GM18499 (cell line): ENCODE measurements around the gene PCDHA2.
"Not testable (repeated sequence)": the region's sequence is repeated elsewhere in the genome, so short reads cannot be mapped to it uniquely, and the experiment has no call there.

Experiments used
- ATAC-seq: cut with Tn5 transposase; IDR thresholded peaks from one replicate; pipeline ENCODE4 v1.9.1; 2021; ENCODE audit warnings: moderate number of reproducible peaks; ENCODE audit not compliant: insufficient read depth, unreplicated experiment

The PCDHA2 gene

DNA sequence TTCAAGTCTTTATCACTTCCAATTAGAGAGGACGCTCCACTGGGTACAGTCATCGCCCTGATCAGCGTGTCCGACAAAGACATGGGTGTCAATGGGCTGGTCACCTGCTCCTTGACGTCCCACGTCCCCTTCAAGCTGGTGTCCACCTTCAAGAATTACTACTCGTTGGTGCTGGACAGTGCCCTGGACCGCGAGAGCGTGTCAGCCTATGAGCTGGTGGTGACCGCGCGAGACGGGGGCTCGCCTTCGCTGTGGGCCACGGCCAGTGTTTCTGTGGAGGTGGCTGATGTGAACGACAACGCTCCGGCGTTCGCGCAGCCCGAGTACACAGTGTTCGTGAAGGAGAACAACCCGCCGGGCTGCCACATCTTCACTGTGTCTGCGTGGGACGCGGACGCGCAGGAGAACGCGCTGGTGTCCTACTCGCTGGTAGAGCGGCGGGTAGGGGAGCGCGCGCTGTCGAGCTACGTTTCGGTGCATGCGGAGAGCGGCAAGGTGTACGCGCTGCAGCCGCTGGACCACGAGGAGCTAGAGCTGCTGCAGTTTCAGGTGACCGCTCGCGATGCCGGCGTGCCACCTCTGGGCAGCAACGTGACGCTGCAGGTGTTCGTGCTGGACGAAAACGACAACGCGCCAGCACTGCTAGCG is 13.7 kb downstream of the PCDHA2 start:
- not testable (repeated sequence) for ATAC-seq

DNA sequence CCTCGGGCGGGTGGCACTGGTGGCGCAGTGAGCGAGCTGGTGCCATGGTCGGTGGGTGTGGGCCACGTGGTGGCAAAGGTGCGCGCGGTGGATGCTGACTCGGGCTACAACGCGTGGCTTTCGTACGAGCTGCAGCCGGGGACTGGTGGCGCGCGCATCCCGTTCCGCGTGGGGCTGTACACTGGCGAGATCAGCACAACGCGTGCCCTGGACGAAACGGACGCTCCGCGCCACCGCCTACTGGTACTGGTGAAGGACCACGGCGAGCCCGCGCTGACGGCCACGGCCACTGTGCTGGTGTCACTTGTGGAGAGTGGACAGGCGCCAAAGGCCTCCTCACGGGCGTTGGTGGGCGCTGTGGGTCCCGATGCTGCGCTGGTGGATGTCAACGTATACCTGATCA is 14.2 kb downstream of the PCDHA2 start:
- no peak for ATAC-seq

DNA sequence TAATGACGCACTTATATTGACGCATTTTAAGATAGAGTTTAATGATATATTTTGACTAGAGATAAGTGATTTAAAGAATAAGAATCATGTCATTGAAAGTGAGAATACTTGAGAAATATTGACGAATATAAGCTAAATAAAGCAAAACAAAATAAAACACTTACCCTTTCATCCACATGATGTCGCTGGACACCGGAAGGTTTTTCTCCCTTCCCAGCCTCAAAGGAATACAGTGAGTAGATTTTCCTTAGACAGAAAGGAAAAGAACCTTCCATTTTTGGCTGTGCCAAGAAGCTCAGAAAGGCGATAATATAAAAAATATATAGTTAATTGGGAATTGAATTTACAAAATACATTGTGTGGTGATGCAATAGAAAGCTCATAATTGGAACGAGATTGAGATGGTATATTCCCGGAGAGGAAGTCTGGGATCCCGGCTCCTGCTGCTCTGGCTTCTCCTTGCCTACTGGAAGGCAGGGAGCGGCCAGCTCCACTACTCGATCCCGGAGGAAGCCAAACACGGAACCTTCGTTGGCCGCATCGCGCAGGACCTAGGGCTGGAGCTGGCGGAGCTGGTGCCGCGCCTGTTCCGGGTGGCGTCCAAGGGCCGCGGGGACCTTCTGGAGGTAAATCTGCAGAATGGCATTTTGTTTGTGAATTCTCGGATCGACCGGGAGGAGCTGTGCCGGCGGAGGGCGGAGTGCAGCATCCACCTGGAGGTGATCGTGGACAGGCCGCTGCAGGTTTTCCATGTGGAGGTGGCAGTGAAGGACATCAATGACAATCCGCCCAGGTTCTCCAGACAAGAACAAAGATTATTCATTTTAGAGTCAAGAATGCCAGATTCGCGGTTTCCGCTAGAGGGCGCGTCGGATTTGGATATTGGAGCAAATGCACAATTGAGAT is 27.0 kb downstream of the PCDHA2 start, which contains the start of gene PCDHA5:
TSS of gene PCDHA5 (plus strand) at position 239 of the 906 bp plus-strand sequence.
- no peak for ATAC-seq

DNA sequence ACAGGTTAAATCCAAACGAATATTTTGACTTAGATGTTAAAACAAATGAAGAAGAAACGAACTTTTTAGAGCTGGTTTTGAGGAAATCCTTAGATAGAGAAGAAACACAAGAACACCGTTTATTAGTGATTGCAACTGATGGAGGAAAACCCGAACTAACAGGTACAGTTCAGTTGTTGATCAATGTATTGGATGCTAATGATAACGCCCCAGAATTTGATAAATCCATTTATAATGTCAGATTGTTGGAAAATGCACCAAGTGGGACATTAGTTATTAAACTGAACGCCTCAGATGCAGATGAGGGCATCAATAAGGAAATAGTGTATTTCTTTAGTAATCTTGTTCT is 27.6 kb downstream of the PCDHA2 start:
- no peak for ATAC-seq

DNA sequence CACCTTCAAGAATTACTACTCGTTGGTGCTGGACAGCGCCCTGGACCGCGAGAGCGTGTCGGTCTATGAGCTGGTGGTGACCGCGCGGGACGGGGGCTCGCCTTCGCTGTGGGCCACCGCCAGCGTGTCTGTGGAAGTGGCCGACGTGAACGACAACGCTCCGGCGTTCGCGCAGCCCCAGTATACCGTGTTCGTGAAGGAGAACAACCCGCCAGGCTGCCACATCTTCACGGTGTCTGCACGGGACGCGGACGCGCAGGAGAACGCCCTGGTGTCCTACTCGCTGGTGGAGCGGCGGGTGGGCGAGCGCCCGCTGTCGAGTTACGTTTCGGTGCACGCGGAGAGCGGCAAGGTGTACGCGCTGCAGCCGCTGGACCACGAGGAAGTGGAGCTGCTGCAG is 28.3 kb downstream of the PCDHA2 start:
- not testable (repeated sequence) for ATAC-seq

DNA sequence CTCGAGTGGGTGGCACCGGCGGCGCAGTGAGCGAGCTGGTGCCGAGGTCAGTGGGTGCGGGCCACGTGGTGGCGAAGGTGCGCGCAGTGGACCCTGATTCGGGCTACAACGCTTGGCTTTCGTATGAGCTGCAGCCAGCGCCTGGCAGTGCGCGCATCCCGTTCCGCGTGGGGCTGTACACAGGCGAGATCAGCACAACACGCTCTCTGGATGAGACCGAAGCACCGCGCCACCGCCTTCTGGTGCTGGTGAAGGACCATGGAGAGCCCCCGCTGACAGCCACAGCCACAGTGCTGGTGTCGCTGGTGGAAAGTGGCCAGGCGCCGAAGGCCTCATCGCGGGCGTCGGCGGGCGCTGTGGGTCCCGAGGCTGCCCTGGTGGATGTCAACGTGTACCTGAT is 28.8 kb downstream of the PCDHA2 start:
- ATAC-seq, result no peak

DNA sequence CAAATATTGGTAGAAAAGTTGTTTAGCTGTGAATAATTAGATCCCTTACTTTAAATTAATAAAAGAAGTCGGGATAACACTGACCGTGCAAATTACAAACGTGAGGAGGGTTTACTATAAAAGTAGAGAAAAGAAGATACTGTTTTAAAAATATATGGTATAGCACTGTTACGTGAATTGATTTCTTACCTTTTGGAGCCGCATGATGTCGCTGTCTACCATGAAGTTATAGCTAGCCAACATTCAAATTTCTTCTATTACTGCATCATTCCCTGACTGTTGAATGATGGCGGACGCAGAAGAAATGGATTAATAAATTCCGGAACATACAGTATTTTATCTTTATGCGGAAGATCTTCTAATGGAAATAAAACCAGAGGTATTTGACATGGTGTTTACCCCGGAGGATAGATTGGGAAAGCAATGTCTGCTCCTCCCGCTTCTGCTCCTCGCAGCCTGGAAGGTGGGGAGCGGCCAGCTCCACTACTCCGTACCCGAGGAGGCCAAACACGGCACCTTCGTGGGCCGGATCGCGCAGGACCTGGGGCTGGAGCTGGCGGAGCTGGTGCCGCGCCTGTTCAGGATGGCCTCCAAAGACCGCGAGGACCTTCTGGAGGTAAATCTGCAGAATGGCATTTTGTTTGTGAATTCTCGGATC is 33.2 kb downstream of the PCDHA2 start, which contains the start of gene PCDHA6:
TSS of gene PCDHA6 (plus strand) at position 257 of the 658 bp plus-strand sequence. CDS start at position 389, 132 bp downstream.
- ATAC-seq, result no peak

DNA sequence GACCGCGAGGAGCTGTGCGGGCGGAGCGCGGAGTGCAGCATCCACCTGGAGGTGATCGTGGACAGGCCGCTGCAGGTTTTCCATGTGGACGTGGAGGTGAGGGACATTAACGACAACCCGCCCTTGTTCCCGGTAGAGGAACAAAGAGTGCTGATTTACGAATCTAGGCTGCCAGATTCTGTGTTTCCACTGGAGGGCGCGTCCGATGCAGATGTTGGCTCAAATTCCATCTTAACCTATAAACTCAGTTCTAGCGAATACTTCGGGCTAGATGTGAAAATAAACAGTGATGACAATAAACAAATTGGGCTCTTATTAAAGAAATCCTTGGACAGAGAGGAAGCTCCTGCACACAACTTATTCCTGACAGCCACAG is 33.7 kb downstream of the PCDHA2 start:
- no peak for ATAC-seq

DNA sequence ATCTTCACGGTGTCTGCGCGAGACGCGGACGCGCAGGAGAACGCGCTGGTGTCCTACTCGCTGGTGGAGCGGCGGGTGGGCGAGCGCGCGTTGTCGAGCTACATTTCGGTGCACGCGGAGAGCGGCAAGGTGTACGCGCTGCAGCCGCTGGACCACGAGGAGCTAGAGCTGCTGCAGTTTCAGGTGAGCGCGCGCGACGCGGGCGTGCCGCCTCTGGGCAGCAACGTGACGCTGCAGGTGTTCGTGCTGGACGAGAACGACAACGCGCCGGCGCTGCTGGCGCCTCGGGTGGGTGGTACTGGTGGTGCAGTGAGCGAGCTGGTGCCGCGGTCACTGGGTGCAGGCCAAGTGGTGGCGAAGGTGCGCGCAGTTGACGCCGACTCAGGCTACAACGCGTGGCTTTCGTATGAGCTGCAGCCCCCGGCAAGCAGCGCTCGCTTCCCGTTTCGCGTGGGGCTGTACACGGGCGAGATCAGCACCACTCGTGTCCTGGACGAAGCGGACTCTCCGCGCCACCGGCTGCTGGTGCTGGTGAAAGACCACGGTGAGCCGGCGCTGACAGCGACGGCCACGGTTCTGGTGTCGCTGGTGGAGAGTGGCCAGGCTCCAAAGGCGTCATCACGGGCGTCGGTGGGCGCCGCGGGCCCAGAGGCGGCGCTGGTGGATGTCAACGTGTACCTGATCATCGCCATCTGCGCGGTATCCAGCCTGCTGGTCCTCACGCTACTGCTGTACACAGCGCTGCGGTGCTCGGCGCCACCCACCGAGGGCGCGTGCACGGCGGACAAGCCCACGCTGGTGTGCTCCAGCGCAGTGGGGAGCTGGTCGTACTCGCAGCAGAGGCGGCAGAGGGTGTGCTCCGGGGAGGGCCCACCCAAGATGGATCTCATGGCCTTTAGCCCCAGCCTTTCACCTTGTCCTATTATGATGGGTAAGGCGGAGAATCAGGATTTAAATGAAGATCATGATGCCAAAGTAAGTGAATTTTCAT is 35.2 kb downstream of the PCDHA2 start:
- ATAC-seq, result not testable (repeated sequence)

DNA sequence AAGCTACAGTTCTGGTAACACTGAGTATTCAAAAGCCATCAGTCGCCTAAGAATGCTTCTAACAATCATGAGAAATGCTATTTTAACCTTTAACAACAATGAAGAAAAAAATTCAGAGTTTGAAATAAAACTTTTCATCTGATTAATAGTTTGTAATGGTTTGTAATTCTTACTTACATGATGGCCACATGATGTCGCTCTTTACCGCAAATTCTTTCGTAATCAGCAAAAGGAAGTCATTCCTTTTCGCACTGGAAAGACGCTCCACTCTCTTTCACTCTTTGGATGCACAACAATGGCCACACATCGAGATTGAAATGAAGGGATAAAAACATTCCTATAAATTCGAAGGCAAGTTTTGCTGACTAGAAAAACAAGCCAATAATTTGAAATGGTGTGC is 39.3 kb downstream of the PCDHA2 start, which contains the start of gene PCDHA7:
TSS of gene PCDHA7 (plus strand) at position 277 of the 400 bp plus-strand sequence. CDS start at position 392, 115 bp downstream.
- ATAC-seq, result no peak

DNA sequence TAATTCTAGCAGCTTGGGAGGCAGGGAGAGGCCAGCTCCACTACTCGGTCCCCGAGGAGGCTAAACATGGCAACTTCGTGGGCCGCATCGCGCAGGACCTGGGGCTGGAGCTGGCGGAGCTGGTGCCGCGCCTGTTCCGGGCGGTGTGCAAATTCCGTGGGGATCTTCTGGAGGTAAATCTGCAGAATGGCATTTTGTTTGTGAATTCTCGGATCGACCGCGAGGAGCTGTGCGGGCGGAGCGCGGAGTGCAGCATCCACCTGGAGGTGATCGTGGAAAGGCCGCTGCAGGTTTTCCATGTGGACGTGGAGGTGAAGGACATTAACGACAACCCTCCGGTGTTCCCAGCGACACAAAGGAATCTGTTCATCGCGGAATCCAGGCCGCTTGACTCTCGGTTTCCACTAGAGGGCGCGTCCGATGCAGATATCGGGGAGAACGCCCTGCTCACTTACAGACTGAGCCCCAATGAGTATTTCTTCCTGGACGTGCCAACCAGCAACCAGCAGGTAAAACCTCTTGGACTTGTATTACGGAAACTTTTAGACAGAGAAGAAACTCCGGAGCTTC is 39.9 kb downstream of the PCDHA2 start:
- ATAC-seq, result not testable (repeated sequence)

DNA sequence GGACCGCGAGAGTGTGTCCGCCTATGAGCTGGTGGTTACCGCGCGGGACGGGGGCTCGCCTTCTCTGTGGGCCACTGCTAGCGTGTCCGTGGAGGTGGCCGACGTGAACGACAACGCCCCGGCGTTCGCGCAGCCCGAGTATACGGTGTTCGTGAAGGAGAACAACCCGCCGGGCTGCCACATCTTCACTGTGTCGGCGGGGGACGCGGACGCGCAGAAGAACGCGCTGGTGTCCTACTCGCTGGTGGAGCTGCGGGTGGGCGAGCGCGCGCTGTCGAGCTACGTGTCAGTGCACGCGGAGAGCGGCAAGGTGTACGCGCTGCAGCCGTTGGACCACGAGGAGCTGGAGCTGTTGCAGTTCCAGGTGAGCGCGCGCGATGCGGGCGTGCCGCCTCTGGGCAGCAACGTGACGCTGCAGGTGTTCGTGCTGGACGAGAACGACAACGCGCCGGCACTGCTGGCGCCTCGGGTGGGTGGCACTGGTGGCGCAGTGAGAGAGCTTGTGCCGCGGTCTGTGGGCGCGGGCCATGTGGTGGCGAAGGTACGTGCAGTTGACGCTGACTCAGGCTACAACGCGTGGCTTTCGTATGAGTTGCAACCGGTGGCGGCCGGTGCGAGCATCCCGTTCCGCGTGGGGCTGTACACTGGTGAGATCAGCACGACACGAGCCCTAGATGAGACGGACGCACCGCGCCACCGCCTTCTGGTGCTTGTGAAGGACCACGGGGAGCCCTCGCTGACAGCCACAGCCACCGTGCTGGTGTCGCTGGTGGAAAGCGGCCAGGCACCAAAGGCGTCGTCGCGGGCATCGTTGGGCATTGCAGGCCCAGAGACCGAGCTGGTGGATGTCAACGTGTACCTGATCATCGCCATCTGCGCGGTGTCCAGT is 41.2 kb downstream of the PCDHA2 start:
- ATAC-seq, result no peak

DNA sequence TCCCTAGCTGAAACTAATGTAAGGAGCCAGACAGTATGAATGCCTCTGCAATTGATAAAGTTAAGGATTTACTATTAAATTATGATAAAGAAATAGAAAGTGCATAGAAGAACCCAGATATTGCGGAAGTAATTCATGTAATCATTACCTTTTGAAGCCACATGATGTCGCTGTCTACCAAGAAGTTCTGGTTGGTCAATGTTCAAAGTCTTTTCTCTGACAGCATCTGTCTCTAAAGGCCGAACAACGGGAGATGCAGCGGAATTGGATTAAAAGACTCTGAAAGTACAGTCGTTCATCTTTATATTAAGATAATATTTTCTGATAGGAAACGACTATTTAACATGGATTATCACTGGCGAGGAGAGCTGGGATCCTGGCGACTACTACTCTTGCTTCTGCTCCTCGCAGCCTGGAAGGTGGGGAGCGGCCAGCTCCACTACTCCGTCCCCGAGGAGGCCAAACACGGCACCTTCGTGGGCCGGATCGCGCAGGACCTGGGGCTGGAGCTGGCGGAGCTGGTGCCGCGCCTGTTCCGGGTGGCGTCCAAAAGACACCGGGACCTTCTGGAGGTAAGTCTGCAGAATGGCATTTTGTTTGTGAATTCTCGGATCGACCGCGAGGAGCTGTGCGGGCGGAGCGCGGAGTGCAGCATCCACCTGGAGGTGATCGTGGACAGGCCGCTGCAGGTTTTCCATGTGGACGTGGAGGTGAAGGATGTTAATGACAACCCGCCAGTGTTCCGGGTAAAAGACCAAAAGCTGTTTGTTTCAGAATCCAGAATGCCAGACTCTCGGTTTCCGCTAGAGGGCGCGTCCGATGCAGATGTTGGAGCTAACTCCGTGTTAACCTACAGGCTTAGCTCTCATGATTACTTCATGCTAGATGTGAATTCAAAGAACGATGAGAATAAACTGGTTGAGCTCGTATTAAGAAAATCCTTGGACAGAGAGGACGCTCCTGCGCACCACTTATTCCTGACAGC is 46.6 kb downstream of the PCDHA2 start, which contains the start of gene PCDHA8:
TSS of gene PCDHA8 (plus strand) at position 210 of the 985 bp plus-strand sequence. CDS start at position 345, 135 bp downstream.
- ATAC-seq, result no peak

DNA sequence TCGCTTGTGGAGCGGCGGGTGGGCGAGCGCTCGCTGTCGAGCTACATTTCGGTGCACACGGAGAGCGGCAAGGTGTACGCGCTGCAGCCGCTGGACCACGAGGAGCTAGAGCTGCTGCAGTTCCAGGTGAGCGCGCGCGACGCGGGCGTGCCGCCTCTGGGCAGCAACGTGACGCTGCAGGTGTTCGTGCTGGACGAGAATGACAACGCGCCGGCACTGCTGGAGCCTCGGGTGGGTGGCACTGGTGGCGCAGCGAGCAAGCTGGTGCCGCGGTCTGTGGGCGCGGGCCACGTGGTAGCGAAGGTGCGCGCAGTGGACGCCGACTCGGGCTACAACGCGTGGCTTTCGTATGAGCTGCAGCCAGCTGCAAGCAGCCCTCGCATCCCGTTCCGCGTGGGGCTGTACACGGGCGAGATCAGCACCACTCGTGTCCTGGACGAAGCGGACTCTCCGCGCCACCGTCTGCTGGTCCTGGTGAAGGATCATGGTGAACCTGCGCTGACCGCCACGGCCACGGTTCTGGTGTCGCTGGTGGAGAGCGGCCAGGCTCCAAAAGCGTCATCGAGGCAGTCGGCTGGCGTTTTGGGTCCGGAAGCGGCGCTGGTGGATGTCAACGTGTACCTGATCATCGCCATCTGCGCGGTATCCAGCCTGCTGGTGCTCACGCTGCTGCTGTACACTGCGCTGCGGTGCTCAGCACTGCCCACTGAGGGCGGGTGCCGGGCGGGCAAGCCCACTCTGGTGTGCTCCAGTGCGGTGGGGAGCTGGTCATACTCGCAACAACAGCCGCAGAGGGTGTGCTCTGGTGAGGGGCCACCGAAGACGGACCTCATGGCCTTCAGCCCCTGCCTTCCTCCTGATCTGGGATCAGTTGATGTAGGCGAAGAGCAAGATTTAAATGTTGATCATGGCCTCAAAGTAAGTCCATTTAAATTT is 48.4 kb downstream of the PCDHA2 start:
- no peak for ATAC-seq
